ENCODE data around the gene CD248. TPM values are rescaled to one million over a fixed set of nuclear protein-coding genes. Genes with fewer than 3 reads are reported as not detected.
"Not testable (repeated sequence)": the region's sequence is repeated elsewhere in the genome, so short reads cannot be mapped to it uniquely, and the experiment has no call there.

CD248 gene
- total and polyA plus RNA-seq, 2 donors (not counting 1 experiment from before 2014, with no cell fraction given): 0.40 to 0.96 TPM

GRCh38 chr11:66310803-66311440 is 5.9 kb downstream of the CD248 start:
- H3K9ac ChIP-seq (ENCODE audit: low read length); H3K36me3 ChIP-seq (replicated peaks in 1 of 2; ENCODE audit: control extremely low read depth in 1 of 2, control insufficient read depth in 1 of 2, extremely low read depth in 1 of 2, insufficient read depth in 2 of 2, low read length in 1 of 2); H3K27me3 ChIP-seq (replicated peaks in 1 of 4; ENCODE audit: control extremely low read depth in 1 of 4, control insufficient read depth in 3 of 4, insufficient read depth in 4 of 4, low read length in 3 of 4); H3K27ac ChIP-seq (ENCODE audit: low read length in 2 of 2); H3K27me3 Mint-ChIP-seq; H3K4me3 ChIP-seq (ENCODE audit: control extremely low read depth in 1 of 5, extremely low read depth in 1 of 5, insufficient read depth in 1 of 5, low read depth in 2 of 5, low read length in 4 of 5); H3K4me2 ChIP-seq (replicated peaks; ENCODE audit: low read depth, low read length, poor library complexity, severe bottlenecking); H3K9me3 Mint-ChIP-seq (ENCODE audit: insufficient read depth); ATAC-seq (ENCODE audit: low read depth); H3K79me2 ChIP-seq (ENCODE audit: control insufficient read depth, insufficient read depth, low read length); H3K4me3 Mint-ChIP-seq; H3K9me3 ChIP-seq (ENCODE audit: control extremely low read depth in 1 of 3, control insufficient read depth in 2 of 3, insufficient read depth in 1 of 3, low read length in 2 of 3); DNase-seq; intact Hi-C loops (cut with micrococcal nuclease); H2AFZ ChIP-seq (ENCODE audit: insufficient read depth, low read depth, low read length, poor library complexity, severe bottlenecking); H3K27ac Mint-ChIP-seq; H4K20me1 ChIP-seq (ENCODE audit: control insufficient read depth, insufficient read depth, low read length, poor library complexity, severe bottlenecking): not testable (repeated sequence)
- peaks cover 26% of the 10 kb centered on the region for H3K4me1 Mint-ChIP-seq
- WGBS (ENCODE audit: insufficient coverage): 92% methylated on average over 17 of the region's 18 CpGs
- ChIA-PET POLR2A (interaction anchor here (0.7 to 2.0 kb wide), 4 partner anchors 16 to 34 kb away, joined by 3 to 12 read pairs (median 7); partner anchors contain the start of genes BRMS1 and RIN1), CTCF (interaction anchor here (0.6 to 6.3 kb wide), 45 partner anchors 9 to 451 kb away, joined by 3 to 101 read pairs (median 6); partner anchors contain the start of genes ACTN3, B4GAT1, BRMS1 and FIBP)
- H3K4me1 ChIP-seq (ENCODE audit: control insufficient read depth in 2 of 2, insufficient read depth in 2 of 2, low read length in 2 of 2): peaks cover 10 to 19% of the 10 kb centered on the region in 2 donors

DNA sequence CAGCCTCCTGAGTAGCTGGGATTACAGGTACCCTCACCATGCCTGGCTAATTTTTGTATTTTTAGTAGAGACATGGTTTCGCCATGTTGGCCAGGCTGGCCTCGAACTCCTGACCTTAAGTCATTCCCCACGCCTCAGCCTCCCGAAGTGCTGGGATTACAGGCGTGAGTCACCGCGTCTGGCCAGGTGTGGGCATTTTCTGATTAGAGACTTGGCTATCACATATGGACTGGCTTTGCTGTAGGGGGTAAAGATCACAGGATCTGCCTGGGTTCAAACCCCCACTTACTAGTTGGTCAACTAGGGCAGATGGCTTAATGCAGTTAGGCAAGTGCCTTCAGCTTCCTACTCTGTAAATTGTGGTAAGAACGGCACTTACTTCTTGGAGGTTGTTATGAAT is 6.5 kb downstream of the CD248 start:
- Mint-ChIP-seq H3K9me3 (ENCODE audit: insufficient read depth) (no peaks in the 10 kb centered on the region), H3K27me3 (peaks cover 3% of the 10 kb centered on the region), H3K4me1 (peaks cover 22% of the 10 kb centered on the region), H3K27ac (no peak overlapping the region), H3K4me3 (no peak overlapping the region)
- no peak for ATAC-seq (ENCODE audit: low read depth)
- TF ChIP-seq EZH2 (IDR thresholded peaks at IDR 0.05; ENCODE audit: borderline replicate concordance, insufficient read depth, low read depth, low read length, poor library complexity, severe bottlenecking): no peak
- TF ChIP-seq CTCF (IDR thresholded peaks at IDR 0.05): no peak
- H3K27ac ChIP-seq (ENCODE audit: low read length in 2 of 2): no peak overlapping the region
- H3K9ac ChIP-seq (ENCODE audit: low read length): no peak overlapping the region
- H4K20me1 ChIP-seq (ENCODE audit: control insufficient read depth, insufficient read depth, low read length, poor library complexity, severe bottlenecking): no peaks in the 10 kb centered on the region
- no peak overlapping the region for H2AFZ ChIP-seq (ENCODE audit: insufficient read depth, low read depth, low read length, poor library complexity, severe bottlenecking)
- peaks cover 10 to 19% of the 10 kb centered on the region in 2 donors for H3K4me1 ChIP-seq (ENCODE audit: control insufficient read depth in 2 of 2, insufficient read depth in 2 of 2, low read length in 2 of 2)
- H3K4me3 ChIP-seq (ENCODE audit: control extremely low read depth in 1 of 5, extremely low read depth in 1 of 5, insufficient read depth in 1 of 5, low read depth in 2 of 5, low read length in 4 of 5): no peak overlapping the region
- H3K36me3 ChIP-seq (replicated peaks in 1 of 2; ENCODE audit: control extremely low read depth in 1 of 2, control insufficient read depth in 1 of 2, extremely low read depth in 1 of 2, insufficient read depth in 2 of 2, low read length in 1 of 2): no peaks in the 10 kb centered on the region
- no peaks in the 10 kb centered on the region for H3K79me2 ChIP-seq (ENCODE audit: control insufficient read depth, insufficient read depth, low read length)
- no peak for DNase-seq
- WGBS (ENCODE audit: insufficient coverage): 89% methylated on average over 6 of the region's 8 CpGs
- POLR2A ChIA-PET: no interaction called here
- H3K27me3 ChIP-seq (replicated peaks in 1 of 4; ENCODE audit: control extremely low read depth in 1 of 4, control insufficient read depth in 3 of 4, insufficient read depth in 4 of 4, low read length in 3 of 4): no peaks in the 10 kb centered on the region
- no peaks in the 10 kb centered on the region for H3K9me3 ChIP-seq (ENCODE audit: control extremely low read depth in 1 of 3, control insufficient read depth in 2 of 3, insufficient read depth in 1 of 3, low read length in 2 of 3)
- CTCF ChIA-PET: interaction anchor here (1.1 to 6.3 kb wide), 7 partner anchors 16 to 311 kb away, joined by 3 to 101 read pairs (median 44); partner anchors contain the start of genes B4GAT1 and BRMS1
- intact Hi-C loops (cut with micrococcal nuclease): no loop called here
- H3K4me2 ChIP-seq (replicated peaks; ENCODE audit: low read depth, low read length, poor library complexity, severe bottlenecking): no peak overlapping the region
